Pancreas (tissue), 10 donors: ENCODE measurements around the gene KRT77. TPM values are rescaled to one million over a fixed set of nuclear protein-coding genes. Genes with fewer than 3 reads are reported as not detected.

Experiments
- ATAC-seq, 4 donors: fragments of 200-7000 bp; cut with Tn5 transposase; one replicate each; pipeline versions ENCODE4 v1.8.0 to v1.9.1; 2020; ENCODE audit warnings: mild to moderate bottlenecking in 4 of 4, moderate library complexity in 4 of 4
- DNase-seq, 6 donors: peaks; one replicate each; pipeline ENCODE4 v3.0.0-alpha.2; 2020
- FAIRE-seq: peaks from 2 replicates; lab custom pipeline; 2012; peaks lifted over from hg19 to GRCh38; lab: Jason Lieb, UNC
- H3K27ac ChIP-seq, 4 donors: fragments of 200-600 bp; sonication (generic); 1 replicate in 3 of 4; 2 replicates in 1 of 4; pipeline versions ENCODE4 v1.5.0 to v1.8.0; 2020
- H3K27me3 ChIP-seq, 4 donors: fragments of 200-600 bp; one replicate each; pipeline ENCODE4 v1.8.0; 2021
- H3K36me3 ChIP-seq, 3 donors: fragments of 200-600 bp; sonication (generic) in 1 of 3; one replicate each; pipeline versions ENCODE4 v1.5.0 to v1.8.0; 2020 to 2021
- H3K4me1 ChIP-seq, 3 donors: fragments of 200-600 bp; one replicate each; pipeline ENCODE4 v1.8.0; 2021
- H3K4me3 ChIP-seq, 4 donors: fragments of 200-600 bp; sonication (generic) in 2 of 4; one replicate each; pipeline versions ENCODE4 v1.5.0 to v1.8.0; 2020 to 2021
- H3K9me3 ChIP-seq, 4 donors: fragments of 200-600 bp; one replicate each; pipeline ENCODE4 v1.8.0; 2021
- WGBS, 2 donors: extraction: QIAGEN DNeasy Blood & Tissue Kit; methylation state at CpG; one replicate each; pipeline ENCODE4 v1.1.7; 2013; 5-methylcytosine and 5-hydroxymethylcytosine counted together
- intact Hi-C, 3 donors: fragments of 100-400 bp; cut with DNase I; formaldehyde crosslinking; loops; one replicate each; pipeline versions ENCODE4 v1.11.1 to v1.14.2; 2022
- polyA plus RNA-seq, 2 donors: library from polyadenylated mRNA; stranded (reverse); fragments of 200-250 nt; gene quantifications; one replicate each; pipeline ENCODE4 v1.2.3, GENCODE V29; 2013
- total RNA-seq, 6 donors: library from RNA; stranded (reverse); fragmentation: NEBNext Ultra II Directional in 4 of 6; extraction: Animal tissue kit (Norgen Biotek cat#: 25700) in 4 of 6; gene quantifications; one replicate each; pipeline versions ENCODE4 v1.2.1 to v1.2.4, GENCODE V29; 2021 to 2023
- TF ChIP-seq, protein P1 (sequence below), 4 donors: fragments of 200-600 bp; sonication (generic) in 3 of 4; IDR thresholded peaks; one replicate each; pipeline versions ENCODE4 v1.5.0 to v1.8.0; 2021; ENCODE audit warnings: antibody characterized with exemption in 4 of 4
- donor health status: healthy with polysubstance abuse.
- donor health status: DM: no; HTN: no; CAD: no; lungs with moderate emphysema.
- donor health status: DM: no; HTN: no; CAD: no.
- donor health status: control.
- donor health status: control.
- donor health status: Bipolar disorder and iron deficiency.
- donor health status: DM: yes; HTN: yes; CAD: no.
- donor health status: DM: no; HTN: no; CAD: no.
- donor health status: DM: no; HTN: no; CAD: no.
- donor health status: DM: yes; HTN: yes; CAD: no.

Gene KRT77
- total and polyA plus RNA-seq, 8 donors: 0.07 TPM; not detected in 7

DNA sequence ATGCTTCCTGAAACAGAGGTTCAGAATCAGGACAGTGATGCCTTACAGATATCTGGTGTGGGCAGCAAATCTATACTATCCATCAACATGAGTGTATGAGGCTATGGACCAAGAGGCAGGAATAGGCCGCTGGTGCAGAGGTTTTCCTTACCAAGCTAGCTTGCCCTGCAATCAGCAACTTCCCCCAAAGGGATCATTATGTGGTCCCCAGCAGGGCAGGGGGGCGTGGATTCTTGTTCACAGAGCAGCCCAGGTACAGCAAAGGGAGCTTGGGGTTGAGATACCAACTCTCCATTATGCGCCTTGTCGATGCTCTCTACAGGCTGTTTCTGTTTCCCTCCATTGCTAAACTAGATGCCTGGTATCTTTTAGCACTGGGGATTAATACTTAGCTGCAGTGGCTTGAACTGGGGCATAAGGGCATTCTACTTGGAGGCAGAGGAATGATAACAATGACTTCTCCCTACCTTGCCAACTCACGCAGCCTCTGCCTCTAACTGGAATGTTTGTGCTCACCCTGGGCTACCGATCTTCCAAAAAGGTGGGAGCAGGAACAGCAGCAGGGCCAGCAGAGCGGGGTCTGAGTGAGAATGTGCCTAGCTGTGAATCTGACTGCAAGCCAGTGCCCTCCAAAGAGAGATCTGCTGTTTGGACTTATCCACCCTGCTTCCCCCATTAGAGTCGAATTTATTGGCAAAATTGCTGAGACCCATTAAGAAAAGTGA lies 12.8 kb downstream of the KRT77 start:
- no peak overlapping the region for H3K27ac ChIP-seq
- intact Hi-C loops: no loop called here
- FAIRE-seq (no peak), DNase-seq (no peak), ATAC-seq (no peak)
- 63% methylated on average over 8 of the region's 8 CpGs for WGBS, 2 donors
- no peaks in the 10 kb centered on the region for H3K9me3 ChIP-seq
- H3K4me1 ChIP-seq: no peaks in the 10 kb centered on the region
- peak overlapping the region in 2 of 4 donors; percentile 20 to 34 for H3K4me3 ChIP-seq
- H3K36me3 ChIP-seq: no peaks in the 10 kb centered on the region
- H3K27me3 ChIP-seq: peaks cover 0 to 4% (median 0%) of the 10 kb centered on the region in 4 donors
- TF ChIP-seq, protein P1, sequence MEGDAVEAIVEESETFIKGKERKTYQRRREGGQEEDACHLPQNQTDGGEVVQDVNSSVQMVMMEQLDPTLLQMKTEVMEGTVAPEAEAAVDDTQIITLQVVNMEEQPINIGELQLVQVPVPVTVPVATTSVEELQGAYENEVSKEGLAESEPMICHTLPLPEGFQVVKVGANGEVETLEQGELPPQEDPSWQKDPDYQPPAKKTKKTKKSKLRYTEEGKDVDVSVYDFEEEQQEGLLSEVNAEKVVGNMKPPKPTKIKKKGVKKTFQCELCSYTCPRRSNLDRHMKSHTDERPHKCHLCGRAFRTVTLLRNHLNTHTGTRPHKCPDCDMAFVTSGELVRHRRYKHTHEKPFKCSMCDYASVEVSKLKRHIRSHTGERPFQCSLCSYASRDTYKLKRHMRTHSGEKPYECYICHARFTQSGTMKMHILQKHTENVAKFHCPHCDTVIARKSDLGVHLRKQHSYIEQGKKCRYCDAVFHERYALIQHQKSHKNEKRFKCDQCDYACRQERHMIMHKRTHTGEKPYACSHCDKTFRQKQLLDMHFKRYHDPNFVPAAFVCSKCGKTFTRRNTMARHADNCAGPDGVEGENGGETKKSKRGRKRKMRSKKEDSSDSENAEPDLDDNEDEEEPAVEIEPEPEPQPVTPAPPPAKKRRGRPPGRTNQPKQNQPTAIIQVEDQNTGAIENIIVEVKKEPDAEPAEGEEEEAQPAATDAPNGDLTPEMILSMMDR (IDR thresholded peaks at IDR 0.05): no peak

DNA sequence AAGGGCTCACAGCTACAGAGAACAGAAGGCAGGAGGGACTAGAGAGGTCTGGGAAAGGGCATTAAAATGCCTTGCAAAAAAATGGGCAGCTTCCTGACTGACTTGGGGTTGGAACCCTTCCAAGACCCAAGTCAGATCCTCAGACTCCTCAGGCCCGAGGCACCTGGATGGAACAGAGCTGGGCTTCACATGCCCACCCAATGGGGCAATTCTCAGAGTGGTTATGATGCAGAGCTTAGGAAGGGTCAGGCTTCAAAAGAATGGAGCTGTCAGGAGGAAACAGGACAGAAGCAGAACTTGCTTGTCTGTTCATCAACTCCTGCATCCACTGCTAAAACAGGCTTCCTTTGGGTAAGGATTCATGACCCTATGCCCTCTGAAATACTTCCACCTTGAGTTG lies 13.4 kb downstream of the KRT77 start:
- Histone ChIP-seq H3K4me3 (no peak overlapping the region), H3K27ac (no peak overlapping the region), H3K4me1 (no peaks in the 10 kb centered on the region), H3K27me3 (peaks cover 0 to 4% (median 0%) of the 10 kb centered on the region in 4 donors), H3K9me3 (no peaks in the 10 kb centered on the region), H3K36me3 (no peaks in the 10 kb centered on the region)
- TF ChIP-seq, protein P1 (IDR thresholded peaks at IDR 0.05): no peak
- no peak for FAIRE-seq
- no peak for DNase-seq
- no peak for ATAC-seq
- intact Hi-C loops: no loop called here
- 91 to 95% methylated on average over 1 of the region's 1 CpG for WGBS, 2 donors

GRCh38 chr12:52689239-52689638 lies 14.1 kb downstream of the KRT77 start:
- Histone ChIP-seq H3K27me3 (peaks cover 0 to 4% (median 0%) of the 10 kb centered on the region in 4 donors), H3K9me3 (no peaks in the 10 kb centered on the region), H3K36me3 (no peaks in the 10 kb centered on the region), H3K4me1 (no peaks in the 10 kb centered on the region), H3K4me3 (no peak overlapping the region), H3K27ac (no peak overlapping the region)
- ATAC-seq (no peak), DNase-seq (no peak), FAIRE-seq (no peak)
- intact Hi-C loops: no loop called here
- TF ChIP-seq, protein P1 (IDR thresholded peaks at IDR 0.05): no peak

DNA sequence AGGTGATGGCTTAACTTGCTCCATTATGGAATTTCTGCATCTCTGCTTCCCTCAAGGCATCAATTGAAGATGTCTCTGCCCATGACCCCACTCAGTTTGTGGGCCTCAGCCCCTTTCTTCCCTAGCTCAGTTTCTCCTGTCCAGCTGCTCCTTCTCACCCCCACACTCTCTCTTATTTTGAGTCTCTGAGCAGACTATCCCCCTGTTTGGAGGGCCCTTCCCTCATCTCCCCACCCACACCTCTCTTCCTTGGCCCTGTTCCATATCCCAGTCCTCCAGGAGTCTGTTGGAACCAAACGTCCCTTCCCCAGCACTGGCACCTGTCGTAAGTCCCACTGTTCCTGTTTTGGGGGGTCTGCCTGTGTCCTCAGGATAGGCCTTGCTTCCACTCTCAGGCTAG lies 14.8 kb downstream of the KRT77 start:
- no peaks in the 10 kb centered on the region for H3K4me1 ChIP-seq
- intact Hi-C loops: no loop called here
- no peak overlapping the region for H3K4me3 ChIP-seq
- H3K27ac ChIP-seq: no peak overlapping the region
- no peak for ATAC-seq
- H3K9me3 ChIP-seq: no peaks in the 10 kb centered on the region
- no peaks in the 10 kb centered on the region for H3K36me3 ChIP-seq
- no peak for DNase-seq
- WGBS, 2 donors: 58 to 60% methylated on average over 2 of the region's 2 CpGs
- no peak for FAIRE-seq
- TF ChIP-seq, protein P1 (IDR thresholded peaks at IDR 0.05): no peak
- peaks cover 0 to 4% (median 0%) of the 10 kb centered on the region in 4 donors for H3K27me3 ChIP-seq
